ENCODE measurements around the gene FGGY.

Gene FGGY

GRCh38 chr1:59805554-59805953 is 508.7 kb downstream of the FGGY start:
- no peak for DNase-seq
